ENCODE measurements around the gene LGI4. TPM values are rescaled to one million over a fixed set of nuclear protein-coding genes. Genes with fewer than 3 reads are reported as not detected.

LGI4 gene
- total and polyA plus RNA-seq, 7 donors, result 4.2 to 47.1 (median 31.6) TPM

GRCh38 chr19:35112995-35113688 is 21.7 kb downstream of the LGI4 start:
- intact Hi-C loops (cut with DNase I), result no loop called here
- H3K9me3 ChIP-seq, result no peaks in the 10 kb centered on the region
- H3K4me3 ChIP-seq, result no peak overlapping the region
- peak overlapping the region in 2 of 4 donors; percentile 27 to 30 for H3K27ac ChIP-seq
- H3K4me1 ChIP-seq, result peaks cover 0 to 10% (median 9%) of the 10 kb centered on the region in 4 donors
- 84 to 87% methylated on average over 15 of the region's 15 CpGs for WGBS, 2 donors
- TF ChIP-seq CTCF (IDR thresholded peaks at IDR 0.05) (no peak), POLR2A (IDR thresholded peaks at IDR 0.05) (no peak), POLR2AphosphoS5 (IDR thresholded peaks at IDR 0.05) (no peak), EP300 (IDR thresholded peaks at IDR 0.05) (no peak)
- H3K27me3 ChIP-seq, result peaks cover 0 to 5% (median 0%) of the 10 kb centered on the region in 3 donors
- H3K36me3 ChIP-seq, result no peaks in the 10 kb centered on the region
- DNase-seq, result no peak

- Histone ChIP-seq H3K4me3 (no peak overlapping the region), H3K4me1 (peaks cover 0 to 10% (median 9%) of the 10 kb centered on the region in 4 donors), H3K27me3 (peaks cover 0 to 5% (median 0%) of the 10 kb centered on the region in 3 donors), H3K27ac (peak overlapping the region; percentile 4 to 15 (median 11)), H3K9me3 (no peaks in the 10 kb centered on the region), H3K36me3 (no peaks in the 10 kb centered on the region)
- TF ChIP-seq EP300 (IDR thresholded peaks at IDR 0.05) (no peak), POLR2A (IDR thresholded peaks at IDR 0.05) (no peak), POLR2AphosphoS5 (IDR thresholded peaks at IDR 0.05) (no peak), CTCF (IDR thresholded peaks at IDR 0.05) (no peak)
- no peak for DNase-seq
- 69 to 73% methylated on average over 9 of the region's 9 CpGs for WGBS, 2 donors
- intact Hi-C loops (cut with DNase I), result no loop called here
Measured at GRCh38 chr19:35110974-35111373, 23.9 kb downstream of the LGI4 start.

GRCh38 chr19:35109395-35110112 is 25.3 kb downstream of the LGI4 start:
- TF ChIP-seq POLR2AphosphoS5 (IDR thresholded peaks at IDR 0.05) (no peak), POLR2A (IDR thresholded peaks at IDR 0.05) (no peak), CTCF (IDR thresholded peaks at IDR 0.05) (no peak), EP300 (IDR thresholded peaks at IDR 0.05) (no peak)
- H3K27me3 ChIP-seq, result no peaks in the 10 kb centered on the region
- no peak overlapping the region for H3K4me3 ChIP-seq
- intact Hi-C loops (cut with DNase I), result no loop called here
- no peak for DNase-seq
- peak overlapping the region; percentile 12 to 62 (median 42) for H3K27ac ChIP-seq
- H3K4me1 ChIP-seq, result peaks cover 0 to 3% (median 3%) of the 10 kb centered on the region in 4 donors
- H3K36me3 ChIP-seq, result no peaks in the 10 kb centered on the region
- H3K9me3 ChIP-seq, result no peaks in the 10 kb centered on the region
- 15 to 63% methylated on average over 22 of the region's 22 CpGs for WGBS, 2 donors

- H3K36me3 ChIP-seq, result no peaks in the 10 kb centered on the region
- no peak for DNase-seq
- WGBS, 2 donors, result 83 to 85% methylated on average over 11 of the region's 11 CpGs
- H3K4me3 ChIP-seq, result no peak overlapping the region
- TF ChIP-seq POLR2A (IDR thresholded peaks at IDR 0.05), result no peak
- TF ChIP-seq EP300 (IDR thresholded peaks at IDR 0.05), result no peak
- no peak for TF ChIP-seq CTCF (IDR thresholded peaks at IDR 0.05)
- no peak for TF ChIP-seq POLR2AphosphoS5 (IDR thresholded peaks at IDR 0.05)
- H3K9me3 ChIP-seq, result no peaks in the 10 kb centered on the region
- peak overlapping the region; percentile 29 to 62 (median 42) for H3K27ac ChIP-seq
- intact Hi-C loops (cut with DNase I), result no loop called here
- no peaks in the 10 kb centered on the region for H3K4me1 ChIP-seq
- H3K27me3 ChIP-seq, result no peaks in the 10 kb centered on the region
Measured at GRCh38 chr19:35108730-35109129, 26.1 kb downstream of the LGI4 start.

Data from sigmoid colon (tissue), 7 donors.